Vagina (tissue), 2 donors: ENCODE data around the gene FAM25A. TPM values are rescaled to one million over a fixed set of nuclear protein-coding genes. Genes with fewer than 3 reads are reported as not detected.
A peak's percentile ranks its signal among the peaks of the same experiment; 100 is the strongest.
"Not testable (repeated sequence)": the region's sequence is repeated elsewhere in the genome, so short reads cannot be mapped to it uniquely, and the experiment has no call there.

Experiments used
- DNase-seq, 2 donors: peaks; one replicate each; pipeline ENCODE4 v3.0.0-alpha.2; 2017; ENCODE audit errors: extremely low spot score in 2 of 2
- H3K27ac ChIP-seq: fragments of 200-600 bp; sonication (generic); one replicate; pipeline ENCODE4 v1.5.1; 2019
- H3K27me3 ChIP-seq: fragments of 200-600 bp; sonication (generic); one replicate; pipeline ENCODE4 v1.5.1; 2019
- H3K36me3 ChIP-seq, 2 donors: fragments of 200-600 bp; sonication (generic); one replicate each; pipeline ENCODE4 v1.5.1; 2017 to 2019
- H3K4me1 ChIP-seq: fragments of 200-600 bp; sonication (generic); one replicate; pipeline ENCODE4 v1.5.1; 2019
- H3K4me3 ChIP-seq, 2 donors: fragments of 200-600 bp; sonication (generic); 1 replicate in 1 of 2; 2 replicates in 1 of 2; pipeline ENCODE4 v1.5.1; 2016 to 2019
- H3K9me3 ChIP-seq: fragments of 200-600 bp; sonication (generic); one replicate; pipeline ENCODE4 v1.5.1; 2019
- POLR2A ChIP-seq, 2 donors: fragments of 450-650 bp; IDR thresholded peaks; one replicate each; pipeline ENCODE4 v1.6.1; 2017; ENCODE audit warnings: antibody characterized with exemption in 2 of 2, mild to moderate bottlenecking in 2 of 2, moderate library complexity in 2 of 2
- POLR2AphosphoS5 ChIP-seq, 2 donors: sonication (generic); formaldehyde crosslinking; IDR thresholded peaks; one replicate each; pipeline ENCODE4 v1.9.0; 2017; ENCODE audit warnings: antibody characterized with exemption in 2 of 2, mild to moderate bottlenecking in 2 of 2, low read depth in 1 of 2; ENCODE audit not compliant: insufficient read depth in 1 of 2
- intact Hi-C: fragments of 100-400 bp; cut with DNase I; formaldehyde crosslinking; loops from one replicate; pipeline ENCODE4 v1.15.1; 2023
- total RNA-seq: library from RNA; depleted of rRNA; stranded (reverse); fragments of >200 nt; gene quantifications from one replicate; pipeline ENCODE4 v1.2.3, GENCODE V29; 2016
- TF ChIP-seq, protein P1 (sequence below), 3 experiments: fragments of 450-650 bp in 2 of 3; fragments of 200-600 bp in 1 of 3; sonication (generic) in 1 of 3; IDR thresholded peaks; one replicate each; pipeline ENCODE4 v1.5.1; 2017 to 2019; ENCODE audit warnings: antibody characterized with exemption in 3 of 3, mild to moderate bottlenecking in 2 of 3, moderate library complexity in 2 of 3

The FAM25A gene
- total RNA-seq: 40.0 TPM

GRCh38 chr10:87020056-87020455 is at the start of gene FAM25A:
FAM25A (plus strand) TSS chr10:87020294; CDS start chr10:87020325, 31 bp downstream.
- peak within 1 kb of the TSS; percentile 59 for H3K27ac ChIP-seq

DNA sequence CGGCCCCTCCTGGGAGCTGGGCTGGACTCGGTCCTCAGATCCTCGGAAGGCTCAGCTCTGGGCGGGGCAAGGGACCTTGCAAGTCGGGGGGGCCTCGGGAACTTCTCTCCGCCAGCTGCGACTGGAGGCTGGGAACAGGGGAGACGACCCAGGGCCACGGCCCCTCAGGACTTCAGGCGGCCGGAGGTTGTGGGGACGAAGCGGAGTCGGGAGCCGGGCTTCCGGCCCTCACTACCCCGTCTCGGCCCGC is 49.2 kb upstream of the FAM25A start:
- no peak for DNase-seq
- intact Hi-C loops: loop anchor here (5.0 kb wide), 1 partner anchor 121 kb away; the partner anchor contains the start of gene GLUD1
- TF ChIP-seq POLR2A (IDR thresholded peaks at IDR 0.05) (peak in 1 of 2 donors; percentile 100), POLR2AphosphoS5 (IDR thresholded peaks at IDR 0.05; ENCODE audit: insufficient read depth in 1 of 2, low read depth in 1 of 2) (peak in 1 of 2 donors; percentile 100)
- TF ChIP-seq, protein P1, sequence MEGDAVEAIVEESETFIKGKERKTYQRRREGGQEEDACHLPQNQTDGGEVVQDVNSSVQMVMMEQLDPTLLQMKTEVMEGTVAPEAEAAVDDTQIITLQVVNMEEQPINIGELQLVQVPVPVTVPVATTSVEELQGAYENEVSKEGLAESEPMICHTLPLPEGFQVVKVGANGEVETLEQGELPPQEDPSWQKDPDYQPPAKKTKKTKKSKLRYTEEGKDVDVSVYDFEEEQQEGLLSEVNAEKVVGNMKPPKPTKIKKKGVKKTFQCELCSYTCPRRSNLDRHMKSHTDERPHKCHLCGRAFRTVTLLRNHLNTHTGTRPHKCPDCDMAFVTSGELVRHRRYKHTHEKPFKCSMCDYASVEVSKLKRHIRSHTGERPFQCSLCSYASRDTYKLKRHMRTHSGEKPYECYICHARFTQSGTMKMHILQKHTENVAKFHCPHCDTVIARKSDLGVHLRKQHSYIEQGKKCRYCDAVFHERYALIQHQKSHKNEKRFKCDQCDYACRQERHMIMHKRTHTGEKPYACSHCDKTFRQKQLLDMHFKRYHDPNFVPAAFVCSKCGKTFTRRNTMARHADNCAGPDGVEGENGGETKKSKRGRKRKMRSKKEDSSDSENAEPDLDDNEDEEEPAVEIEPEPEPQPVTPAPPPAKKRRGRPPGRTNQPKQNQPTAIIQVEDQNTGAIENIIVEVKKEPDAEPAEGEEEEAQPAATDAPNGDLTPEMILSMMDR (IDR thresholded peaks at IDR 0.05): no peak
- no peaks in the 10 kb centered on the region for H3K36me3 ChIP-seq
- no peaks in the 10 kb centered on the region for H3K9me3 ChIP-seq
- peak overlapping the region; percentile 76 to 92 for H3K4me3 ChIP-seq
- peaks cover 61% of the 10 kb centered on the region for H3K4me1 ChIP-seq
- H3K27ac ChIP-seq: peak overlapping the region; percentile 99
- H3K27me3 ChIP-seq: no peaks in the 10 kb centered on the region

More at GRCh38 chr10:87020056-87020455, at the start of gene FAM25A:
- H3K36me3 ChIP-seq, H3K4me3 ChIP-seq, DNase-seq, H3K9me3 ChIP-seq, H3K27me3 ChIP-seq, H3K4me1 ChIP-seq, intact Hi-C loops: not testable (repeated sequence)
- TF ChIP-seq POLR2AphosphoS5 (IDR thresholded peaks at IDR 0.05; ENCODE audit: insufficient read depth in 1 of 2, low read depth in 1 of 2): peak in 1 of 2 donors; percentile 26

DNA sequence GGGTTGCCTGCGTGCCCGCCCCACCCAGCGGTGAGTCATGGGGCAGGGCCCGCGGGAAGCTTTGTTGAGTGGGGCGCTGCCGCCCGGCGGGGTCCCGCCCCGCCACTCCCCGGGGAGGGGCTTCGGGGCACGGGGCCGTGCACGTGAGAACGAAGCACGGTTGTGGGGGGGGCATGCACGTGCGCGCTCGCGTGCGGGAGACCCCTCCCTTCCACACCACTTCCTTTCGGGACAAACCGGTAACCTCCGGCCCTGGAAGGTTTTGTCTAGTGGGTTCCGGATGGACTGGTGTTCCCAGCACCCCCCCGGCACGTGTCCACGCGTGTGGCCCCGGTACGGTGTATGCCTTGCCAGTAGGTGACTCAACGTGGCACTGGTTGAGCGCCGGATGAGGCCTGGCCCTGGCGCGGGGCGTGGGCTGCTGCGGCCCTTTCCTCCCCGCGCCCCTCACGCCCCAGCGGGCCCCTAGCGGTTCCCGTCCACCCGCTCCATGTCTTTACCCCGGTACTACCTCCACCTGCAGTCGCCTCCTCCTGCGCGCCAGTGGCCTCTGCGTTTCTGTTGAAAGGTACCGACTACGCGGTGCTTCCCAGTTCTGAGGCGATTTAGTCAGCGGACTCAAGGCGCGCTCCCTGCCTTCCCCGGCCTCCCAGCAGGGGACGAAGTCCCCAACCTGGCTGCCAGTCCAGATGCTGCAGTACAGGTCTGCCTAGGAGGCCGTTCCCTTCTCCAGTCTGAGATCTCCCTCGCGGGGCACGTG is 48.7 kb upstream of the FAM25A start:
- intact Hi-C loops: loop anchor here (5.0 kb wide), 1 partner anchor 121 kb away; the partner anchor contains the start of gene GLUD1

GRCh38 chr10:86972613-86973380 is 47.3 kb upstream of the FAM25A start:
- peak; percentile 88 for DNase-seq
- H3K27ac ChIP-seq: peak overlapping the region; percentile 99
- no peak for TF ChIP-seq POLR2AphosphoS5 (IDR thresholded peaks at IDR 0.05; ENCODE audit: insufficient read depth in 1 of 2, low read depth in 1 of 2)
- no peak for TF ChIP-seq POLR2A (IDR thresholded peaks at IDR 0.05)
- TF ChIP-seq, protein P1 (IDR thresholded peaks at IDR 0.05): no peak
- no peaks in the 10 kb centered on the region for H3K27me3 ChIP-seq
- no peaks in the 10 kb centered on the region for H3K9me3 ChIP-seq
- intact Hi-C loops: loop anchor here (5.0 kb wide), 1 partner anchor 120 kb away; the partner anchor contains the start of gene GLUD1
- H3K4me1 ChIP-seq: peaks cover 42% of the 10 kb centered on the region
- no peak overlapping the region for H3K4me3 ChIP-seq
- H3K36me3 ChIP-seq: no peaks in the 10 kb centered on the region

More for the DNA sequence above, 48.7 kb upstream of the FAM25A start:
- H3K36me3 ChIP-seq: no peaks in the 10 kb centered on the region
- no peaks in the 10 kb centered on the region for H3K9me3 ChIP-seq
- H3K27ac ChIP-seq: peak overlapping the region; percentile 99
- peak overlapping the region; percentile 76 to 92 for H3K4me3 ChIP-seq
- DNase-seq: peak; percentile 96 to 98
- peaks cover 56% of the 10 kb centered on the region for H3K4me1 ChIP-seq
- TF ChIP-seq, protein P1 (IDR thresholded peaks at IDR 0.05): no peak
- TF ChIP-seq POLR2AphosphoS5 (IDR thresholded peaks at IDR 0.05; ENCODE audit: insufficient read depth in 1 of 2, low read depth in 1 of 2) (peak; percentile 80 to 93), POLR2A (IDR thresholded peaks at IDR 0.05) (peak; percentile 3 to 84)
- no peaks in the 10 kb centered on the region for H3K27me3 ChIP-seq

- Histone ChIP-seq H3K4me1 (peaks cover 46% of the 10 kb centered on the region), H3K27me3 (no peaks in the 10 kb centered on the region), H3K9me3 (no peaks in the 10 kb centered on the region), H3K36me3 (no peaks in the 10 kb centered on the region), H3K4me3 (no peak overlapping the region), H3K27ac (peak overlapping the region; percentile 51)
- peak; percentile 28 to 69 for DNase-seq
- intact Hi-C loops: loop anchor here (5.0 kb wide), 1 partner anchor 118 kb away; the partner anchor contains the start of gene GLUD1
- no peak for TF ChIP-seq POLR2AphosphoS5 (IDR thresholded peaks at IDR 0.05; ENCODE audit: insufficient read depth in 1 of 2, low read depth in 1 of 2)
- TF ChIP-seq, protein P1 (IDR thresholded peaks at IDR 0.05): no peak
- TF ChIP-seq POLR2A (IDR thresholded peaks at IDR 0.05): no peak
Observed at GRCh38 chr10:86974484-86974883, 45.6 kb upstream of the FAM25A start.
